T-helper 2 cell treated with Interferon-gamma antibody and Interleukin-4, amounts not matched to agents 5 μg/mL and 100 μg/mL, for 36 hours (primary cell): Measurements from ENCODE around the gene TTC39A.

Experiments used
- DNase-seq: peaks from one replicate; pipeline ENCODE4 v3.0.0; 2021; ENCODE audit warnings: low spot score
- H3K27ac Mint-ChIP-seq: one replicate; pipeline ENCODE4 v1.8.0; 2021; ENCODE audit warnings: mild to moderate bottlenecking, mixed read lengths
- H3K27me3 Mint-ChIP-seq: one replicate; pipeline ENCODE4 v1.8.0; 2021; ENCODE audit warnings: low read depth, mixed read lengths
- H3K36me3 Mint-ChIP-seq: one replicate; pipeline ENCODE4 v1.8.0; 2021; ENCODE audit warnings: low read depth, mixed read lengths
- H3K4me1 Mint-ChIP-seq: one replicate; pipeline ENCODE4 v1.8.0; 2021; ENCODE audit warnings: low read depth, mixed read lengths
- H3K4me3 Mint-ChIP-seq: one replicate; pipeline ENCODE4 v1.8.0; 2022; ENCODE audit warnings: mild to moderate bottlenecking, moderate library complexity, mixed read lengths
- H3K9me3 Mint-ChIP-seq: one replicate; pipeline ENCODE4 v1.8.0; 2021; ENCODE audit warnings: mixed read lengths

TTC39A gene

GRCh38 chr1:51289676-51290488 lies 40.5 kb downstream of the TTC39A start:
- no peak overlapping the region for H3K4me3 Mint-ChIP-seq
- peaks cover 4% of the 10 kb centered on the region for H3K36me3 Mint-ChIP-seq
- no peak overlapping the region for H3K27ac Mint-ChIP-seq
- no peaks in the 10 kb centered on the region for H3K27me3 Mint-ChIP-seq
- peaks cover 24% of the 10 kb centered on the region for H3K4me1 Mint-ChIP-seq
- no peaks in the 10 kb centered on the region for H3K9me3 Mint-ChIP-seq
- DNase-seq = no peak

- Mint-ChIP-seq H3K4me3 (no peak overlapping the region), H3K4me1 (peaks cover 31% of the 10 kb centered on the region), H3K9me3 (no peaks in the 10 kb centered on the region), H3K36me3 (peaks cover 4% of the 10 kb centered on the region), H3K27ac (no peak overlapping the region), H3K27me3 (no peaks in the 10 kb centered on the region)
- DNase-seq = no peak
Observed at GRCh38 chr1:51288578-51288977, 41.8 kb downstream of the TTC39A start.

GRCh38 chr1:51287966-51288365 lies 42.4 kb downstream of the TTC39A start:
- H3K4me3 Mint-ChIP-seq = no peak overlapping the region
- no peaks in the 10 kb centered on the region for H3K9me3 Mint-ChIP-seq
- no peak for DNase-seq
- peaks cover 4% of the 10 kb centered on the region for H3K36me3 Mint-ChIP-seq
- H3K4me1 Mint-ChIP-seq = peaks cover 36% of the 10 kb centered on the region
- H3K27me3 Mint-ChIP-seq = no peaks in the 10 kb centered on the region
- no peak overlapping the region for H3K27ac Mint-ChIP-seq

GRCh38 chr1:51285055-51285454 lies 45.3 kb downstream of the TTC39A start:
- Mint-ChIP-seq H3K4me1 (peaks cover 49% of the 10 kb centered on the region), H3K4me3 (peak overlapping the region; percentile 50), H3K27me3 (no peaks in the 10 kb centered on the region), H3K27ac (peak overlapping the region; percentile 85), H3K36me3 (peaks cover 5% of the 10 kb centered on the region), H3K9me3 (no peaks in the 10 kb centered on the region)
- peak; percentile 40 for DNase-seq

GRCh38 chr1:51284487-51284954 lies 45.8 kb downstream of the TTC39A start:
- H3K9me3 Mint-ChIP-seq = no peaks in the 10 kb centered on the region
- DNase-seq = no peak
- H3K27me3 Mint-ChIP-seq = no peaks in the 10 kb centered on the region
- H3K4me3 Mint-ChIP-seq = no peak overlapping the region
- peaks cover 49% of the 10 kb centered on the region for H3K4me1 Mint-ChIP-seq
- H3K27ac Mint-ChIP-seq = peak overlapping the region; percentile 85
- H3K36me3 Mint-ChIP-seq = peaks cover 5% of the 10 kb centered on the region

- Mint-ChIP-seq H3K4me1 (peaks cover 49% of the 10 kb centered on the region), H3K27me3 (no peaks in the 10 kb centered on the region), H3K9me3 (no peaks in the 10 kb centered on the region), H3K36me3 (peaks cover 5% of the 10 kb centered on the region), H3K4me3 (no peak overlapping the region), H3K27ac (peak overlapping the region; percentile 45)
- DNase-seq = no peak
Observed at GRCh38 chr1:51283979-51284378, 46.4 kb downstream of the TTC39A start.

- Mint-ChIP-seq H3K9me3 (no peaks in the 10 kb centered on the region), H3K36me3 (peaks cover 5% of the 10 kb centered on the region), H3K27ac (peak overlapping the region; percentile 71), H3K4me1 (peaks cover 47% of the 10 kb centered on the region), H3K4me3 (no peak overlapping the region), H3K27me3 (no peaks in the 10 kb centered on the region)
- DNase-seq = peak; percentile 56
Observed at GRCh38 chr1:51282605-51283004, 47.8 kb downstream of the TTC39A start.

- peaks cover 5% of the 10 kb centered on the region for H3K36me3 Mint-ChIP-seq
- no peaks in the 10 kb centered on the region for H3K9me3 Mint-ChIP-seq
- no peak overlapping the region for H3K27ac Mint-ChIP-seq
- DNase-seq = no peak
- peaks cover 40% of the 10 kb centered on the region for H3K4me1 Mint-ChIP-seq
- no peaks in the 10 kb centered on the region for H3K27me3 Mint-ChIP-seq
- no peak overlapping the region for H3K4me3 Mint-ChIP-seq
Observed at GRCh38 chr1:51281807-51282206, 48.6 kb downstream of the TTC39A start.

- H3K4me3 Mint-ChIP-seq = no peak overlapping the region
- H3K27me3 Mint-ChIP-seq = no peaks in the 10 kb centered on the region
- DNase-seq = no peak
- H3K36me3 Mint-ChIP-seq = peaks cover 5% of the 10 kb centered on the region
- H3K4me1 Mint-ChIP-seq = peaks cover 34% of the 10 kb centered on the region
- peak overlapping the region; percentile 50 for H3K27ac Mint-ChIP-seq
- H3K9me3 Mint-ChIP-seq = no peaks in the 10 kb centered on the region
Observed at GRCh38 chr1:51280321-51280978, 49.9 kb downstream of the TTC39A start.

- no peaks in the 10 kb centered on the region for H3K9me3 Mint-ChIP-seq
- H3K27me3 Mint-ChIP-seq = no peaks in the 10 kb centered on the region
- H3K4me3 Mint-ChIP-seq = no peak overlapping the region
- no peak overlapping the region for H3K27ac Mint-ChIP-seq
- no peak for DNase-seq
- peaks cover 10% of the 10 kb centered on the region for H3K4me1 Mint-ChIP-seq
- peaks cover 18% of the 10 kb centered on the region for H3K36me3 Mint-ChIP-seq
Observed at GRCh38 chr1:51276286-51276685, 54.1 kb downstream of the TTC39A start.

GRCh38 chr1:51274676-51275075 lies 55.7 kb downstream of the TTC39A start:
- Mint-ChIP-seq H3K27me3 (no peaks in the 10 kb centered on the region), H3K4me3 (no peak overlapping the region), H3K27ac (no peak overlapping the region), H3K4me1 (peaks cover 9% of the 10 kb centered on the region), H3K9me3 (no peaks in the 10 kb centered on the region), H3K36me3 (peaks cover 27% of the 10 kb centered on the region)
- DNase-seq = no peak

- no peaks in the 10 kb centered on the region for H3K27me3 Mint-ChIP-seq
- peaks cover 17% of the 10 kb centered on the region for H3K4me1 Mint-ChIP-seq
- no peak overlapping the region for H3K4me3 Mint-ChIP-seq
- H3K9me3 Mint-ChIP-seq = no peaks in the 10 kb centered on the region
- H3K36me3 Mint-ChIP-seq = peaks cover 36% of the 10 kb centered on the region
- H3K27ac Mint-ChIP-seq = no peak overlapping the region
- no peak for DNase-seq
Observed at GRCh38 chr1:51272916-51273315, 57.4 kb downstream of the TTC39A start.

GRCh38 chr1:51270751-51271150 lies 59.6 kb downstream of the TTC39A start:
- Mint-ChIP-seq H3K4me3 (no peak overlapping the region), H3K36me3 (peaks cover 37% of the 10 kb centered on the region), H3K27me3 (no peaks in the 10 kb centered on the region), H3K27ac (no peak overlapping the region), H3K9me3 (no peaks in the 10 kb centered on the region), H3K4me1 (peaks cover 36% of the 10 kb centered on the region)
- no peak for DNase-seq

- H3K4me1 Mint-ChIP-seq = peaks cover 45% of the 10 kb centered on the region
Observed at GRCh38 chr1:51268634-51269033, 61.7 kb downstream of the TTC39A start.

More at GRCh38 chr1:51268634-51269033, 61.7 kb downstream of the TTC39A start:
- Mint-ChIP-seq H3K27me3 (no peaks in the 10 kb centered on the region), H3K9me3 (no peaks in the 10 kb centered on the region), H3K36me3 (peaks cover 36% of the 10 kb centered on the region), H3K4me3 (peak overlapping the region; percentile 41), H3K27ac (peak overlapping the region; percentile 76)
- no peak for DNase-seq
